ENCODE results near the gene TSEN2.

Gene TSEN2

DNA sequence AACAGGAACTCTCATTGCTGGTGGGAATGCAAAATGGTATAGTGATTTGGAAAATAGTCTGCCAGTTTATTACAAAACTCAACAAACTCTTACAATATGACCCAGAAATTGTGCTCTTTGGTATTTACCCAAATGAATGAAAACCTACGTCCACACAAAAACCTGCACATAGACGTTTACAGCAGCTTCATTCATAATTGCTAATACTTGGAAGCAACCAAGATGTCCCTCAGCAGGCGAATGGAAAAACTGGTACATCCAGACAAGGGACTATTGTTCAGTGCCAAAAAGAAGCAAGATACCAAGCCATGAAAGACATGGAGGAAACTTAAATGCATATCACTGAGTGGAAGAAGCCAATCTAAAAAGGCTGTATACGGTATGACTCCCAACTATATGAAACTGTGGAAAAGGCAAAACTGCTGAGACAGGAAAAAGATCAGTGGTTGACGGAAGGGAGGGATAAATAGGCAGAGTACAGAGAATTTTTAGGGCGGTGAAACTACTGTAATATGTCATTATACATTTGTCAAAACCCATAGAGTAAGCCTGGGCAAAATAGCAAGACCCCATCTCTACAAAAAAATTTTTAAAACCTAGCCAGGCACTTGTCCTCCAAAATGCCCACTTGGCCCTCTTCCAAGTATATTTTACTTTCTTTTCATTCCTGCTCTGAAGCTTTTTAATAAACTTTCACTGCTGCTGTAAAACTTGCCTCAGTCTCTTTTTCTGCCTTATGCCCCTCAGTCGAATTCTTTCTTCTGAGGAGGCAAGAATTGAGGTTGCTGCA lies 65.9 kb downstream of the TSEN2 start:
- no peak for DNase-seq (ENCODE audit: low read depth in 4 of 4, low spot score in 1 of 4)

DNA sequence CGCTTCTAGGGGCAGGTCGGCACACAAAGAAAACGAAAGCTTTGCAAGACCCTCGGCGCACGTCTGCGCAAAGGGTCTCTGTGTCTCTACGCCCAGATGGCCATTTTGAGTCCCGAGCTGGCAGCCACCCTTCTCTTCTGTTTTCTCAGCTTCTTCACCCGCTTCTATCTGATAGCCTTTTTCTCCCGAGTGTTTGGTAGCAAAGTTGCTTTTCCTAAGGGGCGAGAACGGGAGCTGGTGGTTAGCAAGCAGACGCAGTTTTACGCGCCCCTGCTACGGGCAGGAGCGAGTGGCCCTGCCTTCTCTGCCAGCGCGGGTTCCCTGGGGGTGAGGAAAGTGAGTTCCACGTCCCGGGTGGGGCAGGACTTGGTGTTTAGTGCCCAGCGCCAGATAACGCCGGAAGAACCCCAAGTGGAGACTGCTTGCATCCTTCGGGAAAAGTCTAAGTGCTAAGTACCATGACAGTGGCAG lies 69.7 kb downstream of the TSEN2 start:
- no peak for DNase-seq (ENCODE audit: low read depth in 4 of 4, low spot score in 1 of 4)

DNA sequence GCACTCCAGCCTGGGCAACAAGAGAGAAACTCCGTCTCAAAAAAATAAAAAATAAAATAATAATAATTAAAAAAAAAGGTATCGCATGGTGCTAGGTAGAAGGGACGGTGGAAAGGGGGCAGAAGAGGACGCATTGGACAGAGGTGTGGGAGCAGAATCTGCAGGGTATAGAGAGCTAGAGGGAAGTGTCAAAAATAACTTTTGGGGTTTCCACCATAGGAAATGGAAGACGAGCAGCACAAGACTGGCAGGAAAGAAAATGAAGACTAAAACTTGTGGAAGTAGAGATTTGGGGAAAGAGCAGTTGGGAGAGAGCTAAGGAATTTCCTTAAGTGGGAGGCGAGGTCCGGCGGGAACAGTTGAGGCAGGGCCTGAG lies 72.0 kb downstream of the TSEN2 start:
- no peak for DNase-seq (ENCODE audit: low read depth in 4 of 4, low spot score in 1 of 4)

DNA sequence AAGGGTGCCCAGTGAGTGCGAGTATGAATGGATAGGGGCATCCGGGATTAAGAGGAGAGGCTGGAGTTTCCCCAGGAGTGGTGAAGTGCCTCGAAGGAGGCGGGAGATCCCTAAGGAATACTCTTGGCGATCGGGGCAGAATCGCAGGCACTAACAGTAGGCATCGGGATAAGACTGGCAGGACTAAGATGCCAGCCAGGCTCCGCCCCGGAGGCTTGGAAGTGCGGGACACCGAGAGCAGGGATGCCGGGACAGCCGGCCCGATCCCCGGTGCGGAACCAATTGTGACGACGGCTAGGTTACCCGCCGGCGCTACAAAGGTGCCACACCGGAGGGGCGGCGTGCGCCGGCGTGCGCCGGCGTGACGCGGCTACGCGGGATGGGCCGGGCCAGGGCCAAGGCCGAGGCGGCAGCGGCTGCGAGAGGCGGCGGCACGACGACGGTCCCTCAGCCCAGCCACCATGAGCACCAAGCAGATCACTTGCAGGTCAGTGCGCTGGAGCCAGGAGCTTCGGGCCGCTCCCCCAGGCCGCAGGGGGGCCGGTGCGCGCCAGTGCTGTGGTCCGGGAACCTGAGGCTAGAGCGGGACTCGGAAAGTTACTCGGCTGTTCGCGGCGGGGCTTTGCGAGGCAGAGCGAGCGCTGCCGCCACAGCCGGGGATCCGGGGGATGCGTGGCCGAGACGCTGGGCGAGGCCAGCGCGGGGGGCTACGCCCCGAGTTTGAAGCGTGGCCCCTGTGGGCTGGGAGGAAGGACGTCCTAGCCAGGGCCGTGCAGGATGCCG lies 72.6 kb downstream of the TSEN2 start, which contains the start of gene MKRN2:
Gene MKRN2, plus strand, starts transcription at position 398 of the 783 bp plus-strand sequence. Its CDS starts 64 bp downstream, at position 462.
- peak; percentile 64 to 78 (median 77) for DNase-seq (ENCODE audit: low read depth in 4 of 4, low spot score in 1 of 4)

DNA sequence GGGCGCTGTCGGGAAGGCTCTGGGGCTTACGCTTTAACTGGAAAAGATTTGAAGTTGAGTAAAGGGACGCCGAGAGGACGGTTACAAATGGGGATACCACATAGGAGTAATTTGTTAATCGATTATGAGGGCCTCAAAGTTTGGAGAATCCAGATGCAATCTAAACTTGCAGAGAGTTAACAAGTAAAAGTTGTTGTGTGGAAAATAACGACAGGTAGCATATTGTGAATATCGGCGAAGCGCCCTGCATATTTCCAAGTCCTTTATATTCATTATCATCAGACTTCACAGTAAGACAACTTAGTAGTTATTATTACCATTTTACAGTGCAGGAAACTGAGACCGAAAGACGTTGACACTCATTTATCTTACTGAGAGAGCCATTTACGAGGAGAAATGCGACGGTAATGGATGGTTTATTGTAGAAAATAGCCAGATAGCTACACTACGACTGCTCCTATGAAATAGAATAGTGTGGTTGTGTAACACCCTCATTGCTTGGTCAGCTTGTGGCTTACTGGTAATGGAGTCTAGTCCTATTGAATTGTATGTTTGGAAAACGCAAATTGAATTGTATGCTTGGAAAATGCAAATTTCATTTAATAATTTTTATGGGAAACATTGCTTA lies 73.3 kb downstream of the TSEN2 start:
- DNase-seq (ENCODE audit: low read depth in 4 of 4, low spot score in 1 of 4) = no peak

DNA sequence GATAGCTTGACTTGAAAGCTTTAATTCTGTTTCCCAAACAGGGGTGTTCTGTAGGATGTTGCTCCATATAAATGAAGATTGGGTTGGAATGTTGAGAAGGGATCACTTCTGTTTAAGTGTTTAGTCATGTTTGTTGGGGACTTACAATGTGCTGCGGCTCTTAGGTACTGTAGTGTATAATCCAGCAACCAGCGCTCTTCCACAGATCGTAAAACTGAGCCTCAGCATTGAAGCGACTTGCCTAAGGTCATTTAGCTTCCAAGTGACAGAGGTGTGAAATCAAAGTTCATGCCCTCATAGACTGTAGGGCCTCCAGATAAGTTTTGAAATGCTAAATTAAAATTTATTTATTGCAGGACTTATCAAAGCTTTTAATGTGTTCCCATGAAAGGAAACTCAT lies 74.4 kb downstream of the TSEN2 start:
- no peak for DNase-seq (ENCODE audit: low read depth in 4 of 4, low spot score in 1 of 4)

DNA sequence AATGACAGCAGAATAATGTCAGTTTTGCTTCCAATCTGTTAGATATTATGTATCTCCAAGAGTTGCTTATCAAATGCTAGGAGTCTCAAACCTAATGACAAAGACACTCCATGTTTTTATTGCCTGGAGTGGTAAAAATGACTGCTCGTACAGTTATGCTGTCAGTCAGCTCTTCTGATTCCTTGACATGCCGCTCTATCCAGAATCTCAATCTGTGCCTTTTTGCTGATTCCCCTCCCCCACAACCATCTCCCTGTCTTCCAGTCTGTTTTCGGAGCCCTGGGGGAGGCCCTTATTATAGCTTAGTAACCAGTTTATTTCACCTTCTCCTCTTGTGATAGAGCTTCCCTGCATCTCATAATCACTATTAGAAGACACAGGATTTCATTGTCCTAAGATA lies 75.2 kb downstream of the TSEN2 start:
- no peak for DNase-seq (ENCODE audit: low read depth in 4 of 4, low spot score in 1 of 4)

DNA sequence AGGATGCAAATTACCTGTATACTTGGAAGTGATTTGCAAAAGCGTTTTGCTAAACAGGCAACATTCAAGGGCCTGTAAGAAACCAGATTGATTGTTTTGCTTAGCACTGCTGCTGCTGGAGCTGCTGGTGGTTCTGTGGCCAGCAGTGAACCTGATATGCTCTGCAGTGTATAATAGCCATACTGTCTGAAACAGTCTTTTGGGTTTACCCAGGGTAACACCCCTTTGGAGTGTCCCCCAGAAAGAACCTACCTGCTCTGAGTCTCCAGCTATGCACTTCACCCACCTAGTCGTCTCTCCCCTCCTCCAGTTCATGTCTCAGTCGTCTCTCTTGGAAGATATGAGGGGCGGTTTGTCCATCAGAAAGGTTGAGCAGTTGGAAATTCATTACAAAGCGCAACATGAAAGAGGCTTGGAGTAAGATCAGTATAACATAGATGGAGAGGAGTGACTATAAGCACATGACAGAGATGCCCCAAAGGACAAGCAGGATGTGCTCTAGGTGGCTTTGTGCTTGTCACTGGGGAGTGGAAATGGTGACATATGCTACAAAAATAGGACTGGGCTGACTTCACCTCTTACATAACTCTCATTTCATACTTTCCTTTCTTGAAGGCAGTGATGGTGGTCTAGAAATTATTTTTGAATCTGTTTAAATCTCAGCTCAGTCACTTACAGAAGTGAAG lies 76.4 kb downstream of the TSEN2 start:
- no peak for DNase-seq (ENCODE audit: low read depth in 4 of 4, low spot score in 1 of 4)

DNA sequence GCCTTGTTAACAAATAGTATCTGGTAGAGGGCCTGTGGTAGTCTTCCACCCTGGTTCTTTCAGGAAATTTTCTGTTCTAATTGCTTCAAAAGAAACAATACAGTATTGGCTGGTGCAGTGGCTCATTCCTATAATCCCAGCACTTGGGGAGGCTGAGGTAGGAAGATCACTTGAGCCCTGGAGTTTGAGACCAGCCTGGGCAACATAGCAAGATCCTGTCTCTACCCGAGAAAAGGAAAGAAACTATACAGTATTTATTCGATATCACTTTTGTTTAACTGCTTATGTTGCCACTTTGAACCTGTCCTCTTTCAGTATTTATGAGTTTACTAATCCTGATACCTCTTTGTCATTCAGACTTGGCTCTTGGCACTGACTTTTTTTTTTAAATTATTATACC lies 77.1 kb downstream of the TSEN2 start:
- DNase-seq (ENCODE audit: low read depth in 4 of 4, low spot score in 1 of 4) = no peak

DNA sequence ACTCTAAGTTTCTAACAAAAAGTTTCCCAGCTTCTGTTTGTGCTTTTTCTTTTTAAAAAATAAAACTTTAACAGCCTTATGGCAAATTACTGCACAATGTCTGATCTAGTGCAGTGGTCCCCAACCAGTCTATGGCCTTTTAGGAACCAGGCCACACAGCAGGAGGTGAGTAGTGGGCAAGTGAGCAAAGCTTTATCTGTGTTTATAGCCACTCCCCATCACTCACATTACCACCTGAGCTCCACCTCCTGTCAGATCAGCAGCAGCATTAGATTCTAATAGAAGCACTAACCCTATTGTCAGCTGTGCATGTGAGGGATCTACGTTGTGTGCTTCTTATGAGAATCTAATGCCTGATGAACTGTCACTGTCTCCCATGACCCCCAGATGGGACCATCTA lies 78.2 kb downstream of the TSEN2 start:
- no peak for DNase-seq (ENCODE audit: low read depth in 4 of 4, low spot score in 1 of 4)

DNA sequence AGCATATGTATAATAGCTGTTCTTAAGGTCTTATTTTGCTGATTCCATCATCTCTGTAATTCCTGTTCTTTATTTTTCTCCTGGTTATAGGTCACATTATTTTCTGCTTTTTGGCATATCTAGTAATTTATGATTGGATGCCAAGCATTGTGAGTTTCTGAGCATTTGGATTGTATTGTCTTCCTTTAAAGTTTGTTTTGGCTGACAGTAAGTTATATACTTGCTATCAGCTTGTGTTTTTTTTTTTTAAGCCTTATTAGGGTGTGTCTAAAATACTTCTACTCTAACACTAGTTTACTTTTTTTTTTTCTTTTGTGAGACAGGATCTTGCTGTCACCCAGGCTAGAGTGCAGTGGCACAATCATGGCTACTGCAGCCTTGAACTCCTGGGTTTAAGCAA lies 82.7 kb downstream of the TSEN2 start:
- DNase-seq (ENCODE audit: low read depth in 4 of 4, low spot score in 1 of 4) = no peak

DNA sequence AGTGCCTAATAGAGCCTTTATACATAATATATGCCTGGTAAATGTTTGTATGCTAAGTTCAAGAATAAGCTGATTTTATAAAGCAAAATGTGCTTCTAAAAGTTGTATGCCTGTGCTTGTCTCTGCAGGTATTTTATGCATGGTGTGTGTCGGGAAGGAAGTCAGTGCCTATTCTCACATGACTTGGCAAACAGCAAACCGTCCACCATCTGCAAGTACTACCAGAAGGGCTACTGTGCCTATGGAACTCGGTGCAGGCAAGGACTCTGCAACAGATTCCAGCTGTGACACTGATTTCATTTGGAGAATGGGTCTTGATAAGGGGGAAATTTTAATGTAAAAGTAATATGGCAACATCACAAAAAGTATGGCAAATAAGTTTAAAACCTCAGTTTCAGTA lies 84.5 kb downstream of the TSEN2 start:
- DNase-seq (ENCODE audit: low read depth in 4 of 4, low spot score in 1 of 4) = no peak

DNA sequence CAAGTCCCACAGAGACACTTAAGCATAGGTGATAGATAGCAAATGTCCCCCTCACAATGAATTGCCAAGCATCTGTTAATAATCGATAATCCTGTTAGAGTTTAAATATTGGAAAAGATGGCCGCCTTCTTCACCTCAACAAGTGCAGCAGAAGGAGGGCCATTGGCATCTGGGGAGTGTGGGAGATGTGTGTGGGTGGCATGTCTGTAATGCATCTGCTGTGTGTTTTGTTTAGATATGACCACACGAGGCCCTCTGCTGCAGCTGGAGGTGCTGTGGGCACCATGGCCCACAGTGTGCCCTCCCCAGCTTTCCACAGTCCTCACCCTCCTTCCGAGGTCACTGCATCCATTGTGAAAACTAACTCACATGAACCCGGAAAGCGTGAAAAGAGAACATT lies 85.6 kb downstream of the TSEN2 start:
- no peak for DNase-seq (ENCODE audit: low read depth in 4 of 4, low spot score in 1 of 4)

DNA sequence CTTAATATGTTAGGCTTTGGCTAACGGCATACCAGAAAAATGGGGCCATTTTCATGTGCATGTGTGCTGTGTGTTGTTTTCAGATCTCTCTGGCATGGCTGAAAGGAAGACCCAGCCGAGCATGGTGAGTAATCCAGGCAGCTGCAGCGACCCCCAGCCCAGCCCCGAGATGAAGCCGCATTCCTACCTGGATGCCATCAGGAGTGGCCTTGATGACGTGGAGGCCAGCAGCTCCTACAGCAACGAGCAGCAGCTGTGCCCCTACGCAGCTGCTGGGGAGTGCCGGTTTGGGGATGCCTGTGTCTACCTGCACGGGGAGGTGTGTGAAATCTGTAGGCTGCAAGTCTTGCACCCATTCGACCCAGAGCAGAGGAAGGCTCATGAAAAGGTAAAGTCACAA lies 87.7 kb downstream of the TSEN2 start:
- DNase-seq (ENCODE audit: low read depth in 4 of 4, low spot score in 1 of 4) = no peak

DNA sequence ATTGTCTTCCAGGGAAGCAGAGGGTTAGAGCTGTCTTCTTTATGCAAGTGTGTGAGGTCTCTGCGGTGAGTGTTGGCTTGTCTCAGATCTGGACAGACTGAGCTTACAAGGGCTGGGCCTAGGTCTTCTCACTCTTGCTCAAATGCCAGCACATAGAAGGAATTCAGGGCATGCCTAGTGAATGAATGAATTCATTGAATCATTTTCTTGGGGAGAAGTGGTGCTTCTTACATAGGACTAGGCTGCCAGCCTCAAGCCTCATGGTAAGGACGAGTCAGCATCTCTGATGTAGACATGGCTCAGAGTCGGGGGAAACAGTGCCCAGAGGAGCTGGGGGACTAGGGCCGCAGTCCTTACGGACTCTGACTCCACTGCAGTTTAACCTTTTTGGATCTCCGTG lies 89.9 kb downstream of the TSEN2 start:
- no peak for DNase-seq (ENCODE audit: low read depth in 4 of 4, low spot score in 1 of 4)

DNA sequence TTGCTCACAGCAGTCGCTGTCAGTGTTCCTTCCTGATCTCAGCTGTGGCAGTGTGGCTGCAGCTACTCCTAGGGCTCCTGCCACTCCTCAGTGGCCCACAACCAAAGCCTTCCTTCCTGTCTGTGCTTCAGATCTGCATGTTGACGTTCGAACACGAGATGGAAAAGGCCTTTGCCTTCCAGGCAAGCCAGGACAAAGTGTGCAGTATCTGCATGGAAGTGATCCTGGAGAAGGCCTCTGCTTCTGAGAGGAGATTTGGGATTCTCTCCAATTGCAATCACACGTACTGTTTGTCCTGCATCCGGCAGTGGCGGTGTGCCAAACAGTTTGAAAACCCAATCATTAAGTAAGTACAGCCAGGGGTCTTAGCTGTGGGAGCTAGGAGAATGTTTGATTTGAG lies 90.4 kb downstream of the TSEN2 start:
- DNase-seq (ENCODE audit: low read depth in 4 of 4, low spot score in 1 of 4) = no peak

DNA sequence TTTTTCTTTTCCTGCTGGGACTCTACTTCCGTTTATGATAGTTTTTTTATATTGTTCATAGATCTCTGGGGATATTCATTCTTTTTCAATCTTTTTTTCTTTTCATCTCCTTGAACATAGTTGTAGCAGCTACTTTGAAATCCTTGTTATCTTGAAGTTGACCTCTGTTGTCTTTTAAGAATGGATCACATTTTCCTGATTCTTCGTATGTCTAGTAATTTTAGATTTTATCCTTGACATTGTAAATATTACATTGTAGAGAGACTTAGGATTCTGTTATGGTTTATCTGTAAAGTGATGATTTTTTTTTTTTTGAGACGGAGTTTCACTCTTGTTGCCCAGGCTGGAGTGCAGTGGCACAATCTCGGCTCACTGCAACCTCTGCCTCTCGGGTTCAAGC lies 93.1 kb downstream of the TSEN2 start:
- no peak for DNase-seq (ENCODE audit: low read depth in 4 of 4, low spot score in 1 of 4)

DNA sequence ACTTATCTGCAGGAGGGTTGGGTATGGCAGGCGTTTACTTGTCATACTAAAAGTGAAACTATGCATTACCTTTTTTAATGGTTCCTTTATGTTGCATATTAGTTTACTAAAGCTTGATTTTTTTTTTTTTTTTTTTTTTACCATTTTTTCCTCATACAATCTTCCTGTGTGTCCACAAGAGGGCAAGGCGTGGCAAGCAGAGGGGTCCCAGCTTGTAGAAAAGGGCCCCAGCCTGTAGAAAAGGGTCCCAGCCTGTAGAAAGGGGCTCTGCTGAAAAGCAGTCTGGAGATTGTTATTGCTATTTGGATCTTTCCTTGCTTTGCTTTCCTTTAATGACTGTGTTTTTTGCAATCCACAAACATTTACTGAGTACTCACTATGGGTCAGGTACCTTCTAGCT lies 94.5 kb downstream of the TSEN2 start:
- no peak for DNase-seq (ENCODE audit: low read depth in 4 of 4, low spot score in 1 of 4)

DNA sequence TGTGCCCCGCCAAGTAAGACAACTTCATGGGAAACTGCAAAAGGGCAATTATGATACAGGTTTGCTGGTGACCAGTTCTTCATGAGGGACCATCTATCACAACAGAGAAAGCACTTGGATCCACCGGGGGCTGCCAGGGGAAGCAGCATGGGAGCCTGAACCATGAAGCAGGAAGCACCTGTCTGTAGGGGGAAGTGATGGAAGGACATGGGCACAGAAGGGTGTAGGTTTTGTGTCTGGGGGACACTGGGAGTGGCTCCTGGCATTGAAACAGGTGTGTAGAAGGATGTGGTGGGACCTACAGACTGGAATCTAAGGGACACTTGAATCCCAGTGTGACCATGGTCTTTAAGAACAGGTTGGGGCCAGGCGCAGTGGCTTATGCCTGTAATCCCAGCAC lies 95.2 kb downstream of the TSEN2 start:
- no peak for DNase-seq (ENCODE audit: low read depth in 4 of 4, low spot score in 1 of 4)

DNA sequence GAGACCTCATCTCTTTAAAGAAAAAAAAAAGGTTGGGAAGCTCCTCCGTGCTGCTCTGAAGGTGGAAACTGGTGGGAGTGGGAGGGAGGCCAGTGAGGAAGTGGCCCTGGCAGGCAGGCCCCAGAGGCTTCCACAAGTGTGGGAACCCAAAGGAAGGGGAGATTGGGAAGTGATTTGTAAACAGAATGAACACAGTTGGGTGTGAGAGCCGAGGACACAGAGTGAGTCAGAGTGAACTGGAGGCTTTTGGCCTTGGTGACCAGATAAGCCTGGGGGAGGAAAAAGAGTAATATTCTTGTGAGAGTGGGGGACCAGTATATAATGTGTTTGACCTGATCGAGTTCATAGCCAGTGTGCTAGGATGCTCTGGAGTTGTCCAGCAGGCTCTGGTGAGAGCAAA lies 95.6 kb downstream of the TSEN2 start:
- no peak for DNase-seq (ENCODE audit: low read depth in 4 of 4, low spot score in 1 of 4)

DNA sequence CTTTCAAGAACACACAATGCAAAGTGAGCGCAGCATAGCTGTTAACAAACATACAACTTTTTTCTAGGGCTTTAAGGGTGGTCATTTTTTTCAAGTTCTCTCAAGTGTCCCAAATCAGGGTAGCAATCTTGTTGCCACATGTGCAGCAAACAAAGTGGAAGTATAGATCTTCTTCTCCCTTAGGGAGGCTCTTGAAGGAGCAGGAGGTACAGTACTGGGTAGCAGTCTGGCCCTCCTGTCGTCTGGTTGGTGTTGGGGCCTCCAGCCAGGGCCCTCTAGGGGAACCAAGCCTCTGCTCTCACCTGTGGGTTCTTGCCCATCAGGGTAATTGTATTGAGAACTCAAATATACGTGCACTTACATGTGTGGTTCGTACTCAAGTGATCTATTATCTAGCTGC lies 98.5 kb downstream of the TSEN2 start:
- DNase-seq (ENCODE audit: low read depth in 4 of 4, low spot score in 1 of 4) = no peak

All from stimulated activated CD4-positive, alpha-beta T cell treated with anti-CD3 and anti-CD28 coated beads, Interleukin-1b, Interleukin-23, amount 100 ng/mL, for 24 hours (primary cell).